HG03558 (cell line): ENCODE data around the gene MGA.

Experiments used
- ATAC-seq: cut with Tn5 transposase; IDR thresholded peaks from one replicate; pipeline ENCODE4 v1.9.1; 2021; ENCODE audit warnings: moderate number of reproducible peaks; ENCODE audit not compliant: unreplicated experiment; ENCODE audit errors: extremely low read depth

Gene MGA

DNA sequence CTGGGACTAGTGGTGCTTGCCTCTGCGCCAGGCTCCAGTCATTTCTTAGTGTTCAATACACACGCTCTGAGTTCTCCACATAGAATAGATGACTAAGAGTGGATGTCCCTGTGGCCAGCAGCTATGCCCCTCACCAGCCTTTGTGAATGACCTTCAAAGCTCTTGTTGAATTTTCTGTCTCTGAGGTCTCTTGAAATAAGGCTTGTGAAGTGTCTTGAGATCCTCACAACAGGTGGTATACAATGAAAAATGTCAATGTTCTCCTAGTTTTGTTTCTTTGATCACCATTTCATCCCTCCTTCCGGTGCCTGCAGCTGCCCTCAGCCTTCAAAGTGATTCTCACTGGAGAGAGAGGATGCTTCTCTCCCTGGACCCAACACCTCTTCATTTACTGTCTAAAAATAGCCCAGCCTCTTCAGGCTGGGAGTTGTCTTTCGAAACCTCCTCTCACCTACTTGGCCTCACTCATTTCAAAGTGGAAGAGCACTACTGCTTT, 119.5 kb downstream of the MGA start:
- no peak for ATAC-seq

DNA sequence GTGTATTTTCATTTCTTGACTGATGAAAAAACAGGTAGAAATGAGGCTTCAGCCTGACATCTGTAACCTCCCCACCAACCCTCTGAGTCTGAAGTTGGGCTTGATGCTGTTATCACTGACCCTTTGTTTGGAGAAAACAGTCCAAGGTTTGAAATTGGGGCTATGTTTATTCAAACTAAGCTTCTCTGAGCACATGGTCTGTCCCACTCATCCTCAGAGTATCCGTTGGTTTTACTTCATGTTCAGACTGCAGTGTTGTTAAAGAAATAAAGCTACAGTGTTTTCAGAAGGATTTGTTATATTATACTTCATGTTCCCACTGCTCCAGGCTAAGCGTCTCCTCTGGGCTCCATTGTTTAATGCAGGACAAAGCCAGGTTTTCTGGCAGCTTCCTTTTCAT, 120.1 kb downstream of the MGA start:
- no peak for ATAC-seq

DNA sequence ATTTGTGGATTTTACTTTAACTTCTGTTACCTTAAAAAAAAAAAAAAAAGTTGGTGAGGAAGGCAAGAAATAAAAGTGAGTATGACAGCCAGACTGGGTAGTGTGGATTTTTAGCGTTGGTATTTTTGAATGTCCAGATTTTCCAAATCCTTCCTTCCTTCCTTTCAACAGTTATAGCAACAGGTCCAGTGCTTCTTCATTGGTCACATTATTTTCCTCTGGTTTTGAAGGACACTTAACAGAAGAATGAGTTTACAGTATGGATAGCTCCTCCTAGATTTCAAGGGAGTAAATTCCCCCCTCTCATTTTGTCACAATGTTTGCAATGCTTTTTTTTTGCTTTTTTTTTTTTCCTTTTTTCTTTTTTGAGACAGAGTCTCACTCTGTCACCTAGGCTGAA, 120.5 kb downstream of the MGA start:
- no peak for ATAC-seq

DNA sequence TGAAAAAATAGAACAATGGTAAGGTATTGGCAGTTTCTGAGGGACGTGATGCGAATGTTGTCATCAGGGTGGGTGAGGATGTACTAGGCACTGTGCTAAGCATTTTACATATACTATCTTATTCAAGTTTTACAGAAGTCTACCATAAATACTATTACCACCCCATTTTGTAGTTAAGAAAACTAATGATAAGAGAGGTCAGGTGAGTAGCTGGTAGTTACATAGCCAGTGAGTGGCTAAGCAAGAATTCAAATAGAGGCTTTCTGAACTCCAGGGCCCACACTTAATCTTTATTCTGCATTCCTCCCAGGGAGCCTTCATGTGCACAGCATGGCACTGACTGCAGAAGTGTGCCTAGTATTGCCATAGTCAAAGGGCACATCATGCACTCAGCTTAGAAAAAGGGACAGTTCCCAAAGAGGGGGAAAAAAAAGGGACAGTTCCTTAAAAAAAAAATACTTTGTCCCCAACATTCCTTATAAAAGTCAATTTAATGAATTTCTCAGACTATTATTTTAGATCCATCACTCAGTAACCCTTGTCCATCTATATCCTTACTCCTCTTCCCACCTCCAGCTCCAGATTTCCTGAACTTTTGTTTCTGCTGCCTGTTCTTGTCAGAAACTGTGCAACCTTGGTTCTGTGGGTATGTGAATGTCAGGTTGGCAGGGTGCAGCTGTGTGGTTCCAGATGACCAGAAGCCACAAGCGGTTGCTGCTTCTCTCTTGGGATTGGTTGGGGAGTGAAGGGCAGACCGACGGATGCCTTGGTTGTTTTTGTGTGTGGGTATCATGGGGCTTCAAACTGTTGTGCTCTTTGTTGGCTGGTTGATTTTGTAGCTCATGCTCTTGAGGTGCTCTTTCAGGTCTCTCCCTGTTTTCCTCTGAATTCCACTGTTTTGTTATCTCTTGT, 122.4 kb downstream of the MGA start:
- no peak for ATAC-seq

DNA sequence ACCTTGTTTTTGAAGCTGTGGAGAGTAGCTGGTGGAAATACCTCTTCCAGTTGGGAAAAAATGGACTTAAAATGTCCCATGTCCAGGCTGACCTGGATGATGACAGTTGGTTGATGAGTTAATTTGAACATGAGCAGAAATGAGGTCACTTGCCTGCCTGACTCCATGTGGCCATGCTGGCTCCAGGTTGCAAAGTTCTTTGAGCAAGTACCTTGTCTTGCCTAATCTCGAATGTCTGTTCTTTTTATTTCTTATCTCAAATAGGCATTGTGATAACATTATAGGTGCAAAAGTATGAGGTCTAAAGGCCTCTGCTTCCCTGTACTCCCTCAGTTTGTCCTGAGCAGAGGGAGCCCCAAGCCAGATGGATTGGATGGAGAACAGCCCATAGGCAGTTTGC, 123.1 kb downstream of the MGA start:
- ATAC-seq, result no peak

DNA sequence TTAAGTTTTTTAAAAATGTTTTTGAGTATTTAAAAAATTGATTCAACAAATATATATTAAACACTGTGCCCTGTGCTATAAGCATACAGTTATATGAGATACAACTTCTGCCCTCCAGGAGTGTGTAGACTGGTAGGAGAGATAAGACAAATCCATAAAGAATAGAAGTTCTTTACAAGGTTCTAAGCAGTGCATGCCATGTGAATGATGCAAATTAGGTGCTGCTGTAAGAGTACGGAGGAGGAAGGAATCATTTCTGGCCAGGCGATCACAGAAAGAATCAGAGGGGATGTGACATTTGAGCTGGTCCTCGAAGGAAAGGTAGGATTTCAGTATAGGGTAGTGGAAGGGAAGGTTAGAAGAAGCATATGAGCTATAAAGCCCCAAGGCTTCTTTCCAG, 128.1 kb downstream of the MGA start:
- ATAC-seq, result no peak

DNA sequence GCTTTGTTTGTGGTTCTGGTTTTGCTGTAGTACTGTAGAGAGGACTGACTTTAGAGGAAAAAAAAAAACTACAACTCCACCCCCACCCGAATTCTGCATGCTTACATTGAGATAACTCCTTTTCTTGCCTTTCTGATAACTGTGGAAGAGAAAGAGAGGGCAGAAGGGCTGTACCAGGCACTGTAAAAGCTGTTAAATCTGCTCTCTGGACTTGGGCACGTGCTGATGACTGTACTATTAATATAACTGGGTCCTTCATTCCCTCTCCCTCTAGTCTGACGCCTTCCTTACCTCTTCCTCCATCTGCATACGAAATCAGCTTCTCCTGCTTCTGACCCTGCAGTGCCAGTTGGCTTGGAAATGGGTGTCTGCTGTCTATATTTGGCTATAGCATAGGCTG, 129.0 kb downstream of the MGA start:
- no peak for ATAC-seq

DNA sequence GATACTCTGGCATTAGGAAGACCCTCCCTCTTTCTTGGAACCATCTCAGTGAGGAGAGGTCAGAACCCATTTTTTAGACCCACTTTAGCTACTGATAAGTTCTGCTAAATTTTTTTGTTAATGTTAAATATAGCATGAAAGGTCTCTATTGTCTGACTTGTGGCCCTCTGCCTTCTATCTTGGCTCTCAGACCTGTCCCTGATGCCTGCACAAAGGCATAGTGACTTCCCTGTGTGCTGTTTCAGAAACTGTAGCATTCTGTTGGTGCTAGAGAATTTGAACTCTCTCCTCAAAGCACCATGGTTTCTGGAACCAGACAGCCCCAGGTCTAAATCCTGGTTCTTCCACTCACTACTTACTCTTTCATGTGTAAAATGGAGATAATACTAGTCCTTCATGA, 129.5 kb downstream of the MGA start:
- no peak for ATAC-seq

DNA sequence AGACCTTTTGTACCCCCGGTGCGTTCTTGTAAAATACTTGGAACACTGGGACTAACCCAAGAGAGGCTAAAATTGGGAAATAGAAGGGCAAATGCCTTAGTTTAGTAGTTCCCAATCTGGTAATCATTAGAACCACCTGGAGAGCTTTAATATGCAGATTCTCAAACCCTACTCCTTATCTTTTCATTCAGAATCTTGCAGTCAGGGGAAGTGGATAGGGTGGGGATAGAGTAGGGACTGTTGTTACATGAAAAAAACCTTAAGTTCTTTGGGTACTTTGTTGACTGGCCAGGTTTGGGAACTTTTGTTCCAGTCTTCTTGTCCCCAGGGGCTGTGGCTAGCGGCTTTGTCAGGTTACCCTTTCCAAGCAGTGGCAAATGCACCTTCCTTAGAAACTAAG, 130.0 kb downstream of the MGA start:
- no peak for ATAC-seq

DNA sequence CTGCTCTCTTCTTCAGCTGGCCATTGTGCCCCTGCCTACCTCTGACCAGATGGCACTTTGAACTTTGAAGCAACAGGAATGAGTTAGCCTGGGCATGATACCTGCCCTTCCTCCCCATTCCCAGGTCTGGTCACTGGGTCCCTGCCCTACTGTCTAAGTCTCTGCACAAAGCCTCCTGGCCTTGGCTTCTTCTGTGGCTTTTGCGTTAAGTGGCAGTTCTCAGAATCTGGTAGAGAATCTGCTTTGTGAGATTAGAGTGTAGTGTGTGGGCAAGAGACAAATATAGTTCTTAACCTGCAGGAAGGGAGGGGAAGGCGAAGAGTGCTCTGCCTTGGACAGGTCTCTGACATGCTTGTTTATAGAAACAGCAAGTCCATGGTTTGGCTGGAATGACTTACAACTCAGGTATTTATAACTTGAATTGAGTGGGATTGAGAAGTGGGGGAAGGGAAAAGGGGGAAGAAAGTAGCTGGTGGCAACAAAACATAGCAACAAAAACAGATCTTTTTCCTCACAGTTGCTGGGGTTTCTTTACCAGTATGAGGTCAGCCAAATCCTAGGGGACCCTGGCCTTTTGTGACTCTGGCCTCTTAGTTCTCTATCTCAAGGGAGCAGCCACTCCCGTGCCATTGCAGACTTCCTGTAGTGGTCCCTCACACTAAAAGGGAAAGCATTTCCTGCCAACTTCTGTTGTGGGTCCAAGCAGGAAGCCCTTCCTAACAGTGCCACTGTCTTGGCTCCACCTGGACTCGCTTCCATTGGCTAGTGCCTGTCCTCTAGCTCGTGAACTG, 130.7 kb downstream of the MGA start:
- no peak for ATAC-seq

DNA sequence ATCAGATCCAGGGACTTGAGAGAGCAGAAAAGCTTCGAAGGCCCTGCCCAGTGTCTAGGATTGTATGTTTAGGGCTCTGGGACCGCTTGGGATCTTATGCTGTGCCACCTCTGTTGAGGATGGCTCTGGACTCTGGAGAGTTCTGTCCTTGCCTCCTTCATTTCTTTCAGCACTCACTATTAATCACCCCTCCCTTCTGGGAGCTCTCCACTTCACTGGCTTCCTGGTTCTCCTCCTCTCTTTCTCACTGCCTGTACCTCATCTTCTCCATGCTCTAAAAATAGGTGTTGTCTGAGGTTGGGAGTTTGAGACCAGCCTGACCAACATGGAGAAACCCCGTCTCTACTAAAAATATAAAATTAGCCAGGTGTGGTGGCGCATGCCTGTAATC, 131.3 kb downstream of the MGA start:
- no peak for ATAC-seq

DNA sequence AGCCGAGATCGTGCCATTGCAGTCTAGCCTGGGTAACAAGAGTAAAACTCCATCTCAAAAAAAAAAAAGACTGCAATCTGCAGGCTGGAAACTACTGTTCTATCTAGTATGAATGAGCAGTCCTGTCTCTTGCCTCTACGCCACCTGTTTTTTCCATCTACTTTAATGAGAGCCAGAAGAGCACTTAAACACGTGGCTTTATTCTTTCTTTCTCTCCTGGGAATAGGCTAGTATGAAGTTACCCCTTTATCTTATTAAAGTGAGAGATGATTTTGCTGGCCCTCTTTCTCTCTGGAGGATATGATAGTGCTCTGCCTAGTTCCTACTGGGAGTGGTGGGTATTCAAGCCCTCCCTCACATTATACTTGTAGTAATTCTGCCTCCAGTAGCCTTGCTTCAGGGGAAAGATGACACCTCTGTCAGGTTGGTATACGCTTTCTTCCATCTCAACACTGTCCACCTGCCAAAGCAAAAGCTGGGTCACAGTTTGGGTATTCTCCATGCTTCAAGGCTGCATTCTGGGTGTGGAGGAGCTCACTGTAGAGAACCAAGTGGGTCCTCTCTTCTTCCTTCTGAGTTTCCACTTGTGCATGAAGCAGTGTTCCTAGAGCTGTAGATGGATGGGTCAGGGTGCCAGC, 131.9 kb downstream of the MGA start:
- ATAC-seq, result no peak

DNA sequence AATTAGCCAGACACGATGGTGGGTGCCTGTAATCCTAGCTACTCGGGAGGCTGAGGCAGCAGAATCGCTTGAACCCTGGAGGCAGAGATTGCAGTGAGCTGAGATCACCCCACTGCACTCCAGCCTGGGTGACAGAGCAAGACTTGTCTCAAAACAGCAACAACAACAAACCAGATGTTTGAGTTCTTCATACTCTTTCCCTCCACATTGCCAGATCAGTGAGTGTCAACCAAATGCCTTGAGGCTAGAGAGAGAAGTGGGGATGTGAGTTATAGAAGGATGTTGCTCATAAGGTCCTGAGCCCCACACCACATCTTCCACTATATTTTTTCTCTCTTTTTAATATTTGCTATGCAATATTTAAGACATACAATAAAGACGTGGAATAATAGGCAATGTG, 133.9 kb downstream of the MGA start:
- no peak for ATAC-seq

DNA sequence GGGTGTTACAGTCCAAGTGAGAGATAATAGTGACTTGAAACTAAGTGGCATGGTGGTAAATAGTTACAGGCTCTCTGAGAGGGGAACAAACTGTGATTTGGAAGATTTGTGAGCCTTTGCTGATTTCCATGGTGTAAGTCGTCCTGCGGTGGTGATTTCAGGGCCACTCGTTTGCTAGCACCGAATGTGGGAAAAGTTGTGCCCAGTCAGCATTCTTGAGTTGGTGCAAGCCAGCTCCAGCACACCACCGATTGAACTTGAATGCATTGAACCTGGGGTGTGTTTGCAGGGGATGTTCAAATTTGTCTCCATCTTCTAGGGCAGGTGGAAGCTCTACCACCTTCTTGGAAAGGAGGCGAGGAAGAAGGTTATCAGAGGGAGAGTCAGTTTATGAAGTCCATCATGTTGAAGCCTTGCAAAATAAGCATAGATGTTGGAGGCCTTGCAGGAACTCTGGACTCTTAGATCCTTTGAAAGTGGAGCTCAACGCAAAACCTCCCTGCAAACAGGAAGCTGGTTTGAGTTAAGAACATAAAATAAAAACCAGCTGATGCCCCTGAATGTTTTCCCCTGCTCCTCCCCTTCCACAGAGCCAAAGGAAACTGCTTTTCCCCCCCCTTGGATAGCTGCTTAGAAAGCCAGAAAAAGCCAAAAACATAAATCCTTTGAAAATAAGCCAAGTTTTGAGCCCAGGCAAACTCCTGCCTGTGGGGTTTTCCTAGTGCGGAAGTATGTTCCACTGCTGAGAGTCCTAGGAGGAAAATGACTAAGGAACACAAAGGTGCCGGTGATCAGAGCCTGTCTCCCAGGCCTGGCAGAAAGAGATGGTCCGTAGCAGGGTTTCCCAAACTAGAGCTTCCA, 136.0 kb downstream of the MGA start:
- ATAC-seq, result no peak

DNA sequence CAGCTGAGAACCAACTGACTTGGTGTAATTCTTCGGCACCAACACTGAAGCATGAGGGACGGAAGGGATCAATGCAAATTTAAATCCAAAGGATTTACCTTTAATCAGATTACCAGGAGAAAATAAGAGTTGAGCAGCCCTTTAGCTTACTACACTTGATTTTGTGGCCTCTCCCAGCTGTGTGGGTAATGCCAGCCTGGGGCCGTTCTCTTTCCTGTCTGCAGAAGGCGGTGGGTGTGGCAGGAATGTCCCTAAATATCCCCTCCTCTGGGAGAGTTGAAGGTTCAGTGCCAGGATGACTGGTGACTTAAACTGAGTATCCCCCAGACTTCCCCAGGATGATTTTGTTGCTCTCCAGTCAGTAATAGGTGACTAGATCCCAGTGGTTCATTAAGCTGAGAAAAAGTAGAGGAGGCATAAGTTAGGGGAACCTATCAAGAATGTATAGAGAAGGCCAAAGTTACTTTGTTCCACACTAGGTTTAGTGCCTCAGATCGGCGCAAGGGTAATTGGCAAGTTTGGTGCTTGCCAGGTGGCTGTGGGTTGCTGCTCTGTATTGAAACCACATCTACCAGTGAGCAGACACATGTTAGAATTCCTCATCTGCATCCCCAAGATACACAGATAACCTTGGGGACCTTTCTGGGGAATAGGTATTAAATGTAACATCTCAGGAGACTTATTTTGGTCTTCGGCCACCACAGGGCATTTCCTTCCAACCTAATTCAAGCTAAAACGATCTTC, 137.2 kb downstream of the MGA start:
- ATAC-seq, result no peak

DNA sequence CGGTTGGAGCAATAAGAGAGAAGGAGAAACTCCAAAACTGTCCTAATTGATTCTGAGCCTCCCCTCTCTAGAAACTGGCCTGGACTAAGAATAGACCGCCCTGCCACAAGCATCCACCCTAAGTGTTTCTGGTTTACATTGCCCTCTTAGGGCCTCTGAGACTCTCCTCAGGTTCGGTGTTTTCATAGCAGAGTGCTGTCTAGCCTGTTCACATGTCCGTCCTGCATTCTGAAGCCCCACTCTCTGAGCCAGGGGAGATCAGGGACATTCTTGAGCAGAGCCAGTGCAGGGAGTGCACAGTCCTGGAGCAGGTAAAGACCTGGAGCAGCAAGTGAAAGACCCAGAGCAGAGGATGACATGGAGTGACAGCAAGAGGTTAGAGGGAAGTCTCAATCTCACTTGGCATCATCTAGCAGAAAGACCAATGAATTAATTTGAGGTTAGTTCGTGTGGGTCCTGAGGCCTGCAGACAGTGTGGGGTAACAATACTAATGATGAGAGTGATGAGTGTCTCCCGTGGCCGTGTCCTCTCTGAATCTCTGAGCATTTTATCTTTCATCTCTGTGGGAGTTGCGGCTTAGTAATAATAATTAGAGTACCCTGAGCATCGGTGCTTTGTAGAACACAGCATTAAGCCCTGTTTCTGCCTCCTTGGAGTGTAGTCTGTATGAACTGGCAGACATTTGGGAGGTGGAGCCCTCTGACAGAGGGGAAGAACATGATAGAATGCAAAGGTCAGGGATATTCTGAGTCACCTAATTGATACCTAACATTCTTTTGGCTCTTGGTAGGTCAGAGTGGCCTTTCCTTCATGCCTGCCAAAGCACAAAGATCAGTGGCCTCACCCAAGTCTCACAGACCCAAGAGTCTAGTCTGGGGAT, 138.6 kb downstream of the MGA start:
- ATAC-seq, result no peak

DNA sequence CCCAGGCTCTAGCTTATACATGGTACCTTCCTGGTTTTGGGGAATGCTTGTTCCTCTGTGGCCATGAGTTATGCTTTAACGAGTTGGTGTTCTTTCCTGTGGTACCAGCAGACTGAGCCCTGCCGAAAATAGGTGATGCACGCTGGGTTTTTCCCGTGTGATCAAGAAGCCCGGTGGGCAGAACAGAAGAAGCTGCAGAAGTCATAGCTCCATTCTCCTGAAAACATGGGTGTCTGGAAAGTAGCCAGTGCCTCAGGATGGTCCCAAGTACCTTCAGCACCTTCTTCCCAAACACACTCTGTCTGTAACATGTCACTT, 139.2 kb downstream of the MGA start:
- no peak for ATAC-seq

DNA sequence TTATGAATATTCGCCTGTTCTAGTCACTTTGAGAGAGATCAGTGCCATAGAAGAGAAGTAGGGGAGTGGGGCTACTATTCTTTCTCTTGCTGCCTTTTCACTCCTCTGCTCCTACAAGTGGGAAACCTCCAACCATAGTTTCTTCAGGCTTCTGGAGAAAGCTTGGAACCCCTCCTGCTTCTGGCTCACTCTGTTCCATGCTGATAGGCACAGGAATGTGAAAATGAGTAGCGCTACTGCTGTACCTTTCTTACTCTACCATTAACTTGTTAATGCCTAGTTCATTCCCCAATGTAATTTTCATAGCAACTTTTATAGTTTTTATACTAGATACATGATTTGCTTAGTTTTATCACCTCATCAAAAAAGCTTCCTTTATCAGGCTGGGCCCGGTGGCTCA, 141.0 kb downstream of the MGA start:
- no peak for ATAC-seq
